ENCODE data around the gene OR10V1. TPM values are rescaled to one million over a fixed set of nuclear protein-coding genes. Genes with fewer than 3 reads are reported as not detected.

OR10V1 gene
- total and polyA plus RNA-seq, 2 donors (not counting 1 experiment from before 2014, with no cell fraction given) = not detected

- no peak overlapping the region for H3K27ac Mint-ChIP-seq
- H3K4me2 ChIP-seq (replicated peaks; ENCODE audit: low read depth, low read length, poor library complexity, severe bottlenecking) = no peak overlapping the region
- no peaks in the 10 kb centered on the region for H3K79me2 ChIP-seq (ENCODE audit: control insufficient read depth, insufficient read depth, low read length)
- H3K4me1 ChIP-seq (ENCODE audit: control insufficient read depth in 2 of 2, insufficient read depth in 2 of 2, low read length in 2 of 2) = no peaks in the 10 kb centered on the region
- peaks cover 21% of the 10 kb centered on the region for H3K27me3 Mint-ChIP-seq
- intact Hi-C loops (cut with micrococcal nuclease) = no loop called here
- H3K9me3 Mint-ChIP-seq (ENCODE audit: insufficient read depth) = no peaks in the 10 kb centered on the region
- POLR2A ChIA-PET = no interaction called here
- CTCF ChIA-PET = no interaction called here
- 50% methylated on average over 1 of the region's 1 CpG for WGBS (ENCODE audit: insufficient coverage)
- ATAC-seq (ENCODE audit: low read depth) (no peak), DNase-seq (no peak)
- no peak overlapping the region for H2AFZ ChIP-seq (ENCODE audit: insufficient read depth, low read depth, low read length, poor library complexity, severe bottlenecking)
- no peaks in the 10 kb centered on the region for H3K9me3 ChIP-seq (ENCODE audit: control extremely low read depth in 1 of 3, control insufficient read depth in 2 of 3, insufficient read depth in 1 of 3, low read length in 2 of 3)
- no peak for TF ChIP-seq CTCF (IDR thresholded peaks at IDR 0.05)
- no peak for TF ChIP-seq EZH2 (IDR thresholded peaks at IDR 0.05; ENCODE audit: borderline replicate concordance, insufficient read depth, low read depth, low read length, poor library complexity, severe bottlenecking)
- no peak overlapping the region for H3K9ac ChIP-seq (ENCODE audit: low read length)
- H3K27ac ChIP-seq (ENCODE audit: low read length in 2 of 2) = no peak overlapping the region
- no peak overlapping the region for H3K4me3 Mint-ChIP-seq
- no peak overlapping the region for H3K4me3 ChIP-seq (ENCODE audit: control extremely low read depth in 1 of 5, extremely low read depth in 1 of 5, insufficient read depth in 1 of 5, low read depth in 2 of 5, low read length in 4 of 5)
- H3K27me3 ChIP-seq (replicated peaks in 1 of 4; ENCODE audit: control extremely low read depth in 1 of 4, control insufficient read depth in 3 of 4, insufficient read depth in 4 of 4, low read length in 3 of 4) = no peaks in the 10 kb centered on the region
- H4K20me1 ChIP-seq (ENCODE audit: control insufficient read depth, insufficient read depth, low read length, poor library complexity, severe bottlenecking) = no peaks in the 10 kb centered on the region
- no peaks in the 10 kb centered on the region for H3K36me3 ChIP-seq (replicated peaks in 1 of 2; ENCODE audit: control extremely low read depth in 1 of 2, control insufficient read depth in 1 of 2, extremely low read depth in 1 of 2, insufficient read depth in 2 of 2, low read length in 1 of 2)
- no peaks in the 10 kb centered on the region for H3K4me1 Mint-ChIP-seq
Observed at GRCh38 chr11:59727426-59727825, 13.8 kb upstream of the OR10V1 start.

- Mint-ChIP-seq H3K27ac (no peak overlapping the region), H3K9me3 (ENCODE audit: insufficient read depth) (no peaks in the 10 kb centered on the region), H3K4me1 (no peaks in the 10 kb centered on the region), H3K4me3 (no peak overlapping the region), H3K27me3 (peaks cover 41% of the 10 kb centered on the region)
- intact Hi-C loops (cut with micrococcal nuclease) = no loop called here
- no peak for ATAC-seq (ENCODE audit: low read depth)
- Histone ChIP-seq H3K27ac (ENCODE audit: low read length in 2 of 2) (no peak overlapping the region), H3K4me2 (replicated peaks; ENCODE audit: low read depth, low read length, poor library complexity, severe bottlenecking) (no peak overlapping the region), H3K9me3 (ENCODE audit: control extremely low read depth in 1 of 3, control insufficient read depth in 2 of 3, insufficient read depth in 1 of 3, low read length in 2 of 3) (no peaks in the 10 kb centered on the region), H3K4me3 (ENCODE audit: control extremely low read depth in 1 of 5, extremely low read depth in 1 of 5, insufficient read depth in 1 of 5, low read depth in 2 of 5, low read length in 4 of 5) (no peak overlapping the region), H2AFZ (ENCODE audit: insufficient read depth, low read depth, low read length, poor library complexity, severe bottlenecking) (no peak overlapping the region), H3K36me3 (replicated peaks in 1 of 2; ENCODE audit: control extremely low read depth in 1 of 2, control insufficient read depth in 1 of 2, extremely low read depth in 1 of 2, insufficient read depth in 2 of 2, low read length in 1 of 2) (no peaks in the 10 kb centered on the region), H3K4me1 (ENCODE audit: control insufficient read depth in 2 of 2, insufficient read depth in 2 of 2, low read length in 2 of 2) (no peaks in the 10 kb centered on the region), H3K79me2 (ENCODE audit: control insufficient read depth, insufficient read depth, low read length) (no peaks in the 10 kb centered on the region), H3K9ac (ENCODE audit: low read length) (no peak overlapping the region), H3K27me3 (replicated peaks in 1 of 4; ENCODE audit: control extremely low read depth in 1 of 4, control insufficient read depth in 3 of 4, insufficient read depth in 4 of 4, low read length in 3 of 4) (peaks cover 0 to 9% (median 0%) of the 10 kb centered on the region in 4 experiments), H4K20me1 (ENCODE audit: control insufficient read depth, insufficient read depth, low read length, poor library complexity, severe bottlenecking) (no peaks in the 10 kb centered on the region)
- WGBS (ENCODE audit: insufficient coverage) = no CpG with 5 or more reads among the region's 3 CpGs
- no peak for TF ChIP-seq CTCF (IDR thresholded peaks at IDR 0.05)
- no peak for TF ChIP-seq EZH2 (IDR thresholded peaks at IDR 0.05; ENCODE audit: borderline replicate concordance, insufficient read depth, low read depth, low read length, poor library complexity, severe bottlenecking)
- DNase-seq = no peak
- ChIA-PET CTCF (no interaction called here), POLR2A (no interaction called here)
Observed at GRCh38 chr11:59724066-59724465, 10.4 kb upstream of the OR10V1 start.
